ENCODE results near the gene AKR1A1. TPM values are rescaled to one million over a fixed set of nuclear protein-coding genes. Genes with fewer than 3 reads are reported as not detected.

Gene AKR1A1
- polyA plus RNA-seq (2011; rRNA removed) (161 and 188 TPM in 2 replicates), polyA minus RNA-seq (2011; rRNA and poly(A)+ RNA removed) (70.5 and 117 TPM in 2 replicates)

GRCh38 chr1:45550401-45551351 lies at the start of gene AKR1A1:
Gene AKR1A1 (plus strand): TSS chr1:45550826. CDS start chr1:45561795, 10,969 bp downstream.
- Histone ChIP-seq H3K36me3 (ENCODE audit: control insufficient read depth, insufficient read depth, low read length) (peaks cover 1% of the 10 kb centered on the region), H3K27me3 (ENCODE audit: control insufficient read depth, insufficient read depth, low read length) (no peaks in the 10 kb centered on the region), H3K4me3 (ENCODE audit: low read depth, low read length) (peak within 1 kb of the TSS; percentile 52)
- peak; percentile 34 for DNase-seq (ENCODE audit: low read depth)
- POLR2A ChIA-PET: interaction anchor here (0.6 to 1.1 kb wide), 2 partner anchors 28 to 29 kb away, joined by 4 to 13 read pairs; partner anchors contain the start of gene PRDX1
- CTCF ChIA-PET: interaction anchor here (0.6 to 1.7 kb wide), 10 partner anchors 10 to 536 kb away, joined by 3 to 6 read pairs (median 3); no protein-coding TSS in a partner anchor
- TF ChIP-seq CTCF (IDR thresholded peaks at IDR 0.05; ENCODE audit: insufficient read depth, low read depth, low read length): no peak

- no peak for DNase-seq (ENCODE audit: low read depth)
- Histone ChIP-seq H3K4me3 (ENCODE audit: low read depth, low read length) (no peak overlapping the region), H3K27me3 (ENCODE audit: control insufficient read depth, insufficient read depth, low read length) (no peaks in the 10 kb centered on the region), H3K36me3 (ENCODE audit: control insufficient read depth, insufficient read depth, low read length) (no peaks in the 10 kb centered on the region)
- POLR2A ChIA-PET: no interaction called here
- CTCF ChIA-PET: interaction anchor here (1.4 to 3.0 kb wide), 3 partner anchors 10 to 68 kb away, joined by 7 to 13 read pairs (median 7); partner anchors contain the start of gene TESK2
- no peak for TF ChIP-seq CTCF (IDR thresholded peaks at IDR 0.05; ENCODE audit: insufficient read depth, low read depth, low read length)
Measured at GRCh38 chr1:45501505-45501859, 49.1 kb upstream of the AKR1A1 start.

- ChIA-PET CTCF (no interaction called here), POLR2A (no interaction called here)
- DNase-seq (ENCODE audit: low read depth): no peak
- Histone ChIP-seq H3K36me3 (ENCODE audit: control insufficient read depth, insufficient read depth, low read length) (no peaks in the 10 kb centered on the region; the same call in none of the 2 replicates), H3K27me3 (ENCODE audit: control insufficient read depth, insufficient read depth, low read length) (no peaks in the 10 kb centered on the region), H3K4me3 (ENCODE audit: low read depth, low read length) (no peak overlapping the region)
- TF ChIP-seq CTCF (IDR thresholded peaks at IDR 0.05; ENCODE audit: insufficient read depth, low read depth, low read length): no peak
Measured at GRCh38 chr1:45503462-45504360, 46.9 kb upstream of the AKR1A1 start.

GRCh38 chr1:45507195-45507594 lies 43.4 kb upstream of the AKR1A1 start:
- TF ChIP-seq CTCF (IDR thresholded peaks at IDR 0.05; ENCODE audit: insufficient read depth, low read depth, low read length): no peak
- no peaks in the 10 kb centered on the region for H3K27me3 ChIP-seq (ENCODE audit: control insufficient read depth, insufficient read depth, low read length)
- H3K36me3 ChIP-seq (ENCODE audit: control insufficient read depth, insufficient read depth, low read length): peaks cover 17% of the 10 kb centered on the region
- ChIA-PET CTCF (interaction anchor here (0.6 to 1.8 kb wide), 5 partner anchors 62 to 730 kb away, joined by 3 to 4 read pairs (median 3); partner anchors contain the start of gene HPDL), POLR2A (interaction anchor here (1.0 kb wide), 1 partner anchor 13 kb away, joined by 3 read pairs; no protein-coding TSS in a partner anchor)
- H3K4me3 ChIP-seq (ENCODE audit: low read depth, low read length): no peak overlapping the region
- no peak for DNase-seq (ENCODE audit: low read depth)

Measured in BJ (cell line).